Left ventricle myocardium inferior (tissue), 1 donor: Measurements from ENCODE around the gene TSPAN15. TPM values are rescaled to one million over a fixed set of nuclear protein-coding genes. Genes with fewer than 3 reads are reported as not detected.
A peak's percentile ranks its signal among the peaks of the same experiment; 100 is the strongest.

ENCODE experiments used
- DNase-seq: peaks from one replicate; pipeline ENCODE4 v3.0.0-alpha.2; 2020
- H3K27ac ChIP-seq: fragments of 200-600 bp; replicated peaks from 2 replicates; pipeline ENCODE4 v1.8.0; 2021
- H3K27me3 ChIP-seq: fragments of 200-600 bp; 2 replicates; pipeline ENCODE4 v1.8.0; 2021; ENCODE audit warnings: low read depth
- H3K36me3 ChIP-seq: fragments of 200-600 bp; 2 replicates; pipeline ENCODE4 v1.8.0; 2021
- H3K4me1 ChIP-seq: fragments of 200-600 bp; 2 replicates; pipeline ENCODE4 v1.8.0; 2021
- H3K4me3 ChIP-seq: fragments of 200-600 bp; 2 replicates; pipeline ENCODE4 v1.8.0; 2021; ENCODE audit warnings: mild to moderate bottlenecking, moderate library complexity
- H3K9me3 ChIP-seq: fragments of 200-600 bp; replicated peaks from 2 replicates; pipeline ENCODE4 v1.8.0; 2021
- CTCF ChIP-seq: fragments of 200-600 bp; IDR thresholded peaks from 2 replicates; pipeline ENCODE4 v1.8.0; 2021; ENCODE audit warnings: antibody characterized with exemption, mild to moderate bottlenecking, borderline replicate concordance
- intact Hi-C: fragments of 100-400 bp; cut with micrococcal nuclease; formaldehyde crosslinking; loops from one replicate; pipeline ENCODE4 v1.11.0; 2022
- total RNA-seq: library from RNA; stranded (reverse); fragmentation: NEBNext Ultra II Directional; extraction: Animal tissue kit (Norgen Biotek cat#: 25700); gene quantifications from one replicate; pipeline ENCODE4 v1.2.1, GENCODE V29; 2021
- donor health status: DM: no; HTN: yes; CAD: no; lungs with severe emphysema.

The TSPAN15 gene
- total RNA-seq, 1 donor from 2014 or later, result 6.8 TPM

GRCh38 chr10:69455006-69455763 lies 3.9 kb downstream of the TSPAN15 start:
- no peak for DNase-seq
- H3K27me3 ChIP-seq, result no peaks in the 10 kb centered on the region
- H3K4me1 ChIP-seq, result peaks cover 82% of the 10 kb centered on the region
- no peaks in the 10 kb centered on the region for H3K9me3 ChIP-seq
- no peak overlapping the region for H3K4me3 ChIP-seq
- intact Hi-C loops, result no loop called here
- no peaks in the 10 kb centered on the region for H3K36me3 ChIP-seq
- TF ChIP-seq CTCF, result no peak
- H3K27ac ChIP-seq, result peak overlapping the region; percentile 82

- Histone ChIP-seq H3K27ac (peak overlapping the region; percentile 91), H3K4me3 (no peak overlapping the region), H3K27me3 (no peaks in the 10 kb centered on the region), H3K36me3 (no peaks in the 10 kb centered on the region), H3K4me1 (peaks cover 84% of the 10 kb centered on the region), H3K9me3 (no peaks in the 10 kb centered on the region)
- intact Hi-C loops, result no loop called here
- no peak for TF ChIP-seq CTCF
- DNase-seq, result no peak
These were observed 5.8 kb downstream of the TSPAN15 start for GRCh38 chr10:69456880-69457693.

GRCh38 chr10:69457771-69458237 lies 6.5 kb downstream of the TSPAN15 start:
- Histone ChIP-seq H3K4me1 (peaks cover 83% of the 10 kb centered on the region), H3K36me3 (no peaks in the 10 kb centered on the region), H3K27ac (peak overlapping the region; percentile 91), H3K4me3 (no peak overlapping the region), H3K27me3 (no peaks in the 10 kb centered on the region), H3K9me3 (no peaks in the 10 kb centered on the region)
- intact Hi-C loops, result no loop called here
- DNase-seq, result no peak
- TF ChIP-seq CTCF, result no peak

- peaks cover 83% of the 10 kb centered on the region for H3K4me1 ChIP-seq
- H3K9me3 ChIP-seq, result no peaks in the 10 kb centered on the region
- intact Hi-C loops, result no loop called here
- no peak for DNase-seq
- TF ChIP-seq CTCF, result no peak
- no peaks in the 10 kb centered on the region for H3K36me3 ChIP-seq
- H3K4me3 ChIP-seq, result no peak overlapping the region
- no peaks in the 10 kb centered on the region for H3K27me3 ChIP-seq
- peak overlapping the region; percentile 91 for H3K27ac ChIP-seq
These were observed 7.3 kb downstream of the TSPAN15 start for GRCh38 chr10:69458430-69459100.

GRCh38 chr10:69459101-69459790 lies 8.0 kb downstream of the TSPAN15 start:
- DNase-seq, result no peak
- intact Hi-C loops, result no loop called here
- H3K27ac ChIP-seq, result peak overlapping the region; percentile 91
- H3K9me3 ChIP-seq, result no peaks in the 10 kb centered on the region
- no peak for TF ChIP-seq CTCF
- H3K36me3 ChIP-seq, result no peaks in the 10 kb centered on the region
- peaks cover 83% of the 10 kb centered on the region for H3K4me1 ChIP-seq
- H3K27me3 ChIP-seq, result no peaks in the 10 kb centered on the region
- H3K4me3 ChIP-seq, result no peak overlapping the region
